Measurements from ENCODE around the gene STYXL1. TPM values are rescaled to one million over a fixed set of nuclear protein-coding genes. Genes with fewer than 3 reads are reported as not detected.

The STYXL1 gene
- total RNA-seq, 1 donor from 2014 or later = 38.8 TPM

GRCh38 chr7:75953431-75953830, 94.4 kb downstream of the STYXL1 start:
- no peak for DNase-seq (ENCODE audit: low read depth, low spot score)
- Mint-ChIP-seq H3K4me3 (no peak overlapping the region), H3K36me3 (ENCODE audit: low read depth) (peaks cover 8% of the 10 kb centered on the region), H3K27me3 (ENCODE audit: low read depth) (no peaks in the 10 kb centered on the region), H3K4me1 (peaks cover 22% of the 10 kb centered on the region), H3K9me3 (no peaks in the 10 kb centered on the region), H3K27ac (ENCODE audit: unreplicated experiment) (no peak overlapping the region)
- TF ChIP-seq CTCF (conservative IDR thresholded peaks at IDR 0.05) = no peak

GRCh38 chr7:75951506-75951905, 96.3 kb downstream of the STYXL1 start:
- Mint-ChIP-seq H3K36me3 (ENCODE audit: low read depth) (peaks cover 3% of the 10 kb centered on the region), H3K4me1 (peaks cover 18% of the 10 kb centered on the region), H3K27ac (ENCODE audit: unreplicated experiment) (no peak overlapping the region), H3K9me3 (no peaks in the 10 kb centered on the region), H3K27me3 (ENCODE audit: low read depth) (no peaks in the 10 kb centered on the region), H3K4me3 (no peak overlapping the region)
- no peak for TF ChIP-seq CTCF (conservative IDR thresholded peaks at IDR 0.05)
- DNase-seq (ENCODE audit: low read depth, low spot score) = no peak

- no peak overlapping the region for H3K4me3 Mint-ChIP-seq
- peak overlapping the region; percentile 63 for H3K27ac Mint-ChIP-seq (ENCODE audit: unreplicated experiment)
- peaks cover 18% of the 10 kb centered on the region for H3K4me1 Mint-ChIP-seq
- no peaks in the 10 kb centered on the region for H3K27me3 Mint-ChIP-seq (ENCODE audit: low read depth)
- no peak for DNase-seq (ENCODE audit: low read depth, low spot score)
- no peak for TF ChIP-seq CTCF (conservative IDR thresholded peaks at IDR 0.05)
- no peaks in the 10 kb centered on the region for H3K9me3 Mint-ChIP-seq
- H3K36me3 Mint-ChIP-seq (ENCODE audit: low read depth) = no peaks in the 10 kb centered on the region
Measured at GRCh38 chr7:75950111-75950681, 97.6 kb downstream of the STYXL1 start.

GRCh38 chr7:75948179-75948578, 99.6 kb downstream of the STYXL1 start:
- Mint-ChIP-seq H3K4me1 (peaks cover 17% of the 10 kb centered on the region), H3K4me3 (no peak overlapping the region), H3K9me3 (no peaks in the 10 kb centered on the region), H3K27me3 (ENCODE audit: low read depth) (no peaks in the 10 kb centered on the region), H3K36me3 (ENCODE audit: low read depth) (no peaks in the 10 kb centered on the region), H3K27ac (ENCODE audit: unreplicated experiment) (peak overlapping the region; percentile 81)
- DNase-seq (ENCODE audit: low read depth, low spot score) = no peak
- TF ChIP-seq CTCF (conservative IDR thresholded peaks at IDR 0.05) = no peak

Other genes starting within 250 kb of the STYXL1 start
- not detected in 2 replicates for gene CCL24, start 234.2 kb downstream of the STYXL1 start, total RNA-seq
- gene RHBDD2, start 169.0 kb downstream of the STYXL1 start, total RNA-seq = 80.2 and 80.5 TPM in 2 replicates
- 123 and 126 TPM in 2 replicates for gene POR, start 132.8 kb downstream of the STYXL1 start, total RNA-seq
- gene TMEM120A, start 53.4 kb downstream of the STYXL1 start, total RNA-seq = 33.4 and 41.8 TPM in 2 replicates
- gene MDH2, start 106 bp upstream of the STYXL1 start, total RNA-seq = 169 and 173 TPM in 2 replicates
- gene SRRM3, start 153.9 kb upstream of the STYXL1 start, total RNA-seq = 4.6 and 4.9 TPM in 2 replicates

Data from neural crest cell (in vitro differentiated cells).